PC-9 (cell line): ENCODE measurements around the gene MAN1C1.

ENCODE experiments used
- CTCF ChIP-seq: fragments of 200-600 bp; sonication (generic); conservative IDR thresholded peaks from 2 replicates; pipeline ENCODE4 v1.6.1; 2017; ENCODE audit warnings: mixed run types, antibody characterized with exemption, mild to moderate bottlenecking, moderate library complexity
- EZH2 ChIP-seq: fragments of 200-600 bp; sonication (generic); IDR thresholded peaks from 2 replicates; pipeline ENCODE4 v1.8.0; 2017; ENCODE audit warnings: antibody characterized with exemption, low read depth

- TF ChIP-seq CTCF (no peak), EZH2 (no peak)
Measured at GRCh38 chr1:25768999-25769398, 152.4 kb downstream of the MAN1C1 start.
